Endothelial cell (in vitro differentiated cells): Measurements from ENCODE around the gene HDLBP. TPM values are rescaled to one million over a fixed set of nuclear protein-coding genes. Genes with fewer than 3 reads are reported as not detected.
A peak's percentile ranks its signal among the peaks of the same experiment; 100 is the strongest.

Experiments used
- DNase-seq: peaks from one replicate; pipeline ENCODE4 v3.0.0; 2021; ENCODE audit warnings: low spot score
- H3K27ac Mint-ChIP-seq: one replicate; pipeline ENCODE4 v1.8.0; 2021; ENCODE audit warnings: mixed read lengths, inconsistent platforms; ENCODE audit not compliant: unreplicated experiment
- H3K27me3 Mint-ChIP-seq: one replicate; pipeline ENCODE4 v1.8.0; 2021; ENCODE audit warnings: mild to moderate bottlenecking, moderate library complexity, mixed read lengths, inconsistent platforms; ENCODE audit not compliant: unreplicated experiment
- H3K36me3 Mint-ChIP-seq: one replicate; pipeline ENCODE4 v1.8.0; 2021; ENCODE audit warnings: mild to moderate bottlenecking, low read depth, mixed read lengths, inconsistent platforms; ENCODE audit not compliant: unreplicated experiment
- H3K4me1 Mint-ChIP-seq: one replicate; pipeline ENCODE4 v1.8.0; 2021; ENCODE audit warnings: mild to moderate bottlenecking, mixed read lengths, inconsistent platforms; ENCODE audit not compliant: unreplicated experiment
- H3K4me3 Mint-ChIP-seq: one replicate; pipeline ENCODE4 v1.8.0; 2021; ENCODE audit warnings: mild to moderate bottlenecking, mixed read lengths, inconsistent platforms; ENCODE audit not compliant: unreplicated experiment
- H3K9me3 Mint-ChIP-seq: one replicate; pipeline ENCODE4 v1.8.0; 2021; ENCODE audit warnings: mixed read lengths, inconsistent platforms; ENCODE audit not compliant: unreplicated experiment
- CTCF ChIP-seq: fragments of 200-600 bp; sonication (generic); IDR thresholded peaks from one replicate; pipeline ENCODE4 v1.5.0; 2021; ENCODE audit warnings: antibody characterized with exemption; ENCODE audit not compliant: unreplicated experiment
- total RNA-seq: library from RNA; stranded (reverse); fragmentation: NEBNext Ultra II Directional; extraction: Animal tissue kit (Norgen Biotek cat#: 25700); gene quantifications from one replicate; pipeline ENCODE4 v1.2.1, GENCODE V29; 2021; ENCODE audit not compliant: unreplicated experiment

Gene HDLBP
- total RNA-seq, 1 donor from 2014 or later: 364 TPM

GRCh38 chr2:241232736-241233575, 82.5 kb downstream of the HDLBP start:
- Mint-ChIP-seq H3K27ac (peak overlapping the region; percentile 72), H3K27me3 (peaks cover 22% of the 10 kb centered on the region), H3K9me3 (no peaks in the 10 kb centered on the region), H3K4me1 (peaks cover 37% of the 10 kb centered on the region), H3K36me3 (peaks cover 75% of the 10 kb centered on the region), H3K4me3 (no peak overlapping the region)
- no peak for TF ChIP-seq CTCF
- no peak for DNase-seq

GRCh38 chr2:241230435-241230834, 85.0 kb downstream of the HDLBP start:
- no peak for DNase-seq
- Mint-ChIP-seq H3K27me3 (peaks cover 19% of the 10 kb centered on the region), H3K4me3 (no peak overlapping the region), H3K36me3 (peaks cover 64% of the 10 kb centered on the region), H3K4me1 (peaks cover 27% of the 10 kb centered on the region), H3K9me3 (no peaks in the 10 kb centered on the region), H3K27ac (no peak overlapping the region)
- no peak for TF ChIP-seq CTCF

GRCh38 chr2:241229563-241230401, 85.7 kb downstream of the HDLBP start:
- H3K4me3 Mint-ChIP-seq: no peak overlapping the region
- TF ChIP-seq CTCF: no peak
- DNase-seq: no peak
- H3K27ac Mint-ChIP-seq: no peak overlapping the region
- peaks cover 57% of the 10 kb centered on the region for H3K36me3 Mint-ChIP-seq
- H3K27me3 Mint-ChIP-seq: peaks cover 25% of the 10 kb centered on the region
- peaks cover 26% of the 10 kb centered on the region for H3K4me1 Mint-ChIP-seq
- H3K9me3 Mint-ChIP-seq: no peaks in the 10 kb centered on the region

GRCh38 chr2:241228860-241229516, 86.5 kb downstream of the HDLBP start:
- H3K27me3 Mint-ChIP-seq: peaks cover 28% of the 10 kb centered on the region
- no peaks in the 10 kb centered on the region for H3K9me3 Mint-ChIP-seq
- peaks cover 54% of the 10 kb centered on the region for H3K36me3 Mint-ChIP-seq
- DNase-seq: no peak
- TF ChIP-seq CTCF: no peak
- H3K27ac Mint-ChIP-seq: peak overlapping the region; percentile 70
- peaks cover 34% of the 10 kb centered on the region for H3K4me1 Mint-ChIP-seq
- H3K4me3 Mint-ChIP-seq: peak overlapping the region; percentile 84
